ENCODE measurements around the gene IL17RE. TPM values are rescaled to one million over a fixed set of nuclear protein-coding genes. Genes with fewer than 3 reads are reported as not detected.
"Not testable (repeated sequence)": the region's sequence is repeated elsewhere in the genome, so short reads cannot be mapped to it uniquely, and the experiment has no call there.

IL17RE gene
- 1 to 10 TPM; 1.8 to 2.2 TPM for total RNA-seq
- long read RNA-seq, result 0 reads

GRCh38 chr3:9902372-9903237 is at the start of gene IL17RE:
TSS of gene IL17RE (plus strand) at chr3:9902848. CDS start at chr3:9902933, 85 bp downstream.
- ATAC-seq, result peak in 1 of 2 donors; percentile 62
- intact Hi-C loops (cut with DNase I), result no loop called here
- peak; percentile 35 for DNase-seq

GRCh38 chr3:9854291-9854940 is 48.2 kb upstream of the IL17RE start:
- DNase-seq; intact Hi-C loops (cut with DNase I): not testable (repeated sequence)

GRCh38 chr3:9855594-9855993 is 47.1 kb upstream of the IL17RE start:
- DNase-seq (no peak), ATAC-seq (no peak)
- intact Hi-C loops (cut with DNase I), result no loop called here

More at GRCh38 chr3:9854291-9854940, 48.2 kb upstream of the IL17RE start:
- not testable (repeated sequence) for ATAC-seq

GRCh38 chr3:9859530-9860025 is 43.1 kb upstream of the IL17RE start:
- no peak for ATAC-seq
- DNase-seq, result no peak
- intact Hi-C loops (cut with DNase I), result no loop called here

GRCh38 chr3:9861201-9861600 is 41.4 kb upstream of the IL17RE start:
- DNase-seq, result no peak
- intact Hi-C loops (cut with DNase I), result no loop called here

GRCh38 chr3:9861626-9862130 is 41.0 kb upstream of the IL17RE start:
- intact Hi-C loops (cut with DNase I), result no loop called here
- ATAC-seq (no peak), DNase-seq (no peak)

More at GRCh38 chr3:9861201-9861600, 41.4 kb upstream of the IL17RE start:
- no peak for ATAC-seq

- intact Hi-C loops (cut with DNase I), result no loop called here
- DNase-seq, result peak; percentile 77
- peak; percentile 74 to 91 for ATAC-seq
Measured at GRCh38 chr3:9862391-9863057, 40.1 kb upstream of the IL17RE start.

GRCh38 chr3:9863058-9863772 is 39.4 kb upstream of the IL17RE start:
- peak; percentile 3 to 10 for ATAC-seq
- intact Hi-C loops (cut with DNase I), result no loop called here
- DNase-seq, result no peak

GRCh38 chr3:9864200-9864927 is 38.3 kb upstream of the IL17RE start:
- ATAC-seq (peak; percentile 34 to 51), DNase-seq (peak; percentile 57)
- intact Hi-C loops (cut with DNase I), result no loop called here

GRCh38 chr3:9865125-9865637 is 37.5 kb upstream of the IL17RE start:
- DNase-seq; ATAC-seq; intact Hi-C loops (cut with DNase I): not testable (repeated sequence)

GRCh38 chr3:9866639-9867038 is 36.0 kb upstream of the IL17RE start:
- DNase-seq, result no peak
- intact Hi-C loops (cut with DNase I), result no loop called here

GRCh38 chr3:9867106-9867505 is 35.5 kb upstream of the IL17RE start:
- no peak for ATAC-seq
- intact Hi-C loops (cut with DNase I), result no loop called here

More at GRCh38 chr3:9866639-9867038, 36.0 kb upstream of the IL17RE start:
- ATAC-seq, result no peak

GRCh38 chr3:9869955-9870354 is 32.7 kb upstream of the IL17RE start:
- intact Hi-C loops (cut with DNase I), result no loop called here
- no peak for DNase-seq
- ATAC-seq, result no peak

More at GRCh38 chr3:9867106-9867505, 35.5 kb upstream of the IL17RE start:
- no peak for DNase-seq

- no peak for ATAC-seq
- DNase-seq, result no peak
- intact Hi-C loops (cut with DNase I), result no loop called here
Measured at GRCh38 chr3:9870978-9871377, 31.7 kb upstream of the IL17RE start.

- ATAC-seq; intact Hi-C loops (cut with DNase I); DNase-seq: not testable (repeated sequence)
Measured at GRCh38 chr3:9872067-9872466, 30.6 kb upstream of the IL17RE start.

GRCh38 chr3:9875448-9875847 is 27.2 kb upstream of the IL17RE start:
- no peak for DNase-seq
- no peak for ATAC-seq
- intact Hi-C loops (cut with DNase I), result no loop called here

- DNase-seq; ATAC-seq; intact Hi-C loops (cut with DNase I): not testable (repeated sequence)
Measured at GRCh38 chr3:9876255-9876654, 26.4 kb upstream of the IL17RE start.

GRCh38 chr3:9876991-9877390 is 25.7 kb upstream of the IL17RE start:
- ATAC-seq (no peak), DNase-seq (no peak)
- intact Hi-C loops (cut with DNase I), result no loop called here

Measured in left cardiac atrium (tissue), 4 donors.